HFFc6 (cell line): ENCODE data around the gene RNF150. TPM values are rescaled to one million over a fixed set of nuclear protein-coding genes. Genes with fewer than 3 reads are reported as not detected.

ENCODE experiments used
- DNase-seq: peaks from one replicate; pipeline ENCODE4 v3.0.0-alpha.2; 2018
- H3K27ac Mint-ChIP-seq: 2 replicates; pipeline ENCODE4 v1.8.0; 2020; ENCODE audit warnings: mild to moderate bottlenecking, mixed read lengths
- H3K27me3 Mint-ChIP-seq: 2 replicates; pipeline ENCODE4 v1.8.0; 2021; ENCODE audit warnings: mild to moderate bottlenecking, moderate library complexity, mixed read lengths; ENCODE audit not compliant: insufficient read depth
- H3K36me3 Mint-ChIP-seq: 2 replicates; pipeline ENCODE4 v1.8.0; 2021; ENCODE audit warnings: low read depth, mixed read lengths
- H3K4me1 Mint-ChIP-seq: 2 replicates; pipeline ENCODE4 v1.8.0; 2020; ENCODE audit warnings: low read depth, mixed read lengths
- H3K4me3 Mint-ChIP-seq: 2 replicates; pipeline ENCODE4 v1.8.0; 2020; ENCODE audit warnings: mild to moderate bottlenecking, moderate library complexity, mixed read lengths
- H3K9me3 Mint-ChIP-seq: 2 replicates; pipeline ENCODE4 v1.8.0; 2020; ENCODE audit warnings: mild to moderate bottlenecking, mixed read lengths
- CTCF ChIP-seq: fragments of 200-600 bp; sonication (generic); IDR thresholded peaks from 2 replicates; pipeline ENCODE4 v1.5.0; 2021; ENCODE audit warnings: antibody characterized with exemption, mild to moderate bottlenecking
- total RNA-seq, 6 experiments: library from RNA; stranded (reverse); fragmentation: NEBNext Ultra II Directional; extraction: Animal tissue kit (Norgen Biotek cat#: 25700); gene quantifications; 2 replicates in 1 of 6; 3 replicates in 5 of 6; pipeline ENCODE4 v1.2.3, GENCODE V29; 2021

Gene RNF150
- total RNA-seq, 6 experiments from 2014 or later: 15.1 to 24.2 (median 20.7) TPM

- Mint-ChIP-seq H3K4me1 (peaks cover 19% of the 10 kb centered on the region; the same call in 1 of the 2 replicates), H3K36me3 (peaks cover 3% of the 10 kb centered on the region; the same call in 1 of the 2 replicates), H3K9me3 (no peaks in the 10 kb centered on the region), H3K27me3 (peaks cover 2% of the 10 kb centered on the region), H3K27ac (no peak overlapping the region), H3K4me3 (no peak overlapping the region)
- TF ChIP-seq CTCF: no peak
- no peak for DNase-seq
Measured at GRCh38 chr4:140925417-140925816, 207.9 kb downstream of the RNF150 start.

GRCh38 chr4:140924761-140925392, 208.4 kb downstream of the RNF150 start:
- no peak for DNase-seq
- Mint-ChIP-seq H3K27ac (no peak overlapping the region), H3K4me3 (no peak overlapping the region), H3K27me3 (peaks cover 2% of the 10 kb centered on the region; the same call in 1 of the 2 replicates), H3K4me1 (peaks cover 19% of the 10 kb centered on the region; the same call in 1 of the 2 replicates), H3K9me3 (no peaks in the 10 kb centered on the region), H3K36me3 (peaks cover 3% of the 10 kb centered on the region; the same call in 1 of the 2 replicates)
- no peak for TF ChIP-seq CTCF

- no peak for TF ChIP-seq CTCF
- Mint-ChIP-seq H3K9me3 (no peaks in the 10 kb centered on the region), H3K27me3 (no peaks in the 10 kb centered on the region; the same call in 1 of the 2 replicates), H3K36me3 (0 out of 2 replicates have a peak, but pooled peaks cover 5% of the 10 kb centered on the region), H3K4me1 (peaks cover 22% of the 10 kb centered on the region), H3K4me3 (no peak overlapping the region), H3K27ac (no peak overlapping the region)
- DNase-seq: no peak
Measured at GRCh38 chr4:140906993-140907962, 226.0 kb downstream of the RNF150 start.

- Mint-ChIP-seq H3K9me3 (no peaks in the 10 kb centered on the region), H3K27ac (no peak overlapping the region), H3K36me3 (0 out of 2 replicates have a peak, but pooled peaks cover 5% of the 10 kb centered on the region), H3K27me3 (peaks cover 2% of the 10 kb centered on the region; the same call in 1 of the 2 replicates), H3K4me1 (peaks cover 22% of the 10 kb centered on the region), H3K4me3 (no peak overlapping the region)
- no peak for TF ChIP-seq CTCF
- DNase-seq: no peak
Measured at GRCh38 chr4:140904904-140905303, 228.4 kb downstream of the RNF150 start.

GRCh38 chr4:140903522-140904475, 229.5 kb downstream of the RNF150 start:
- Mint-ChIP-seq H3K27ac (no peak overlapping the region), H3K4me1 (peaks cover 22% of the 10 kb centered on the region), H3K9me3 (no peaks in the 10 kb centered on the region), H3K4me3 (no peak overlapping the region), H3K27me3 (peaks cover 2% of the 10 kb centered on the region; the same call in 1 of the 2 replicates), H3K36me3 (0 out of 2 replicates have a peak, but pooled peaks cover 5% of the 10 kb centered on the region)
- TF ChIP-seq CTCF: no peak
- no peak for DNase-seq
